NCI-H2081 (cell line): ENCODE data around the gene SLC45A1.
A peak's percentile ranks its signal among the peaks of the same experiment; 100 is the strongest.
"Not testable (repeated sequence)": the region's sequence is repeated elsewhere in the genome, so short reads cannot be mapped to it uniquely, and the experiment has no call there.

ENCODE experiments used
- DNase-seq, 2 experiments: peaks; one replicate each; lab custom pipeline; 2025; lab: John Stamatoyannopoulos, UW

Gene SLC45A1

DNA sequence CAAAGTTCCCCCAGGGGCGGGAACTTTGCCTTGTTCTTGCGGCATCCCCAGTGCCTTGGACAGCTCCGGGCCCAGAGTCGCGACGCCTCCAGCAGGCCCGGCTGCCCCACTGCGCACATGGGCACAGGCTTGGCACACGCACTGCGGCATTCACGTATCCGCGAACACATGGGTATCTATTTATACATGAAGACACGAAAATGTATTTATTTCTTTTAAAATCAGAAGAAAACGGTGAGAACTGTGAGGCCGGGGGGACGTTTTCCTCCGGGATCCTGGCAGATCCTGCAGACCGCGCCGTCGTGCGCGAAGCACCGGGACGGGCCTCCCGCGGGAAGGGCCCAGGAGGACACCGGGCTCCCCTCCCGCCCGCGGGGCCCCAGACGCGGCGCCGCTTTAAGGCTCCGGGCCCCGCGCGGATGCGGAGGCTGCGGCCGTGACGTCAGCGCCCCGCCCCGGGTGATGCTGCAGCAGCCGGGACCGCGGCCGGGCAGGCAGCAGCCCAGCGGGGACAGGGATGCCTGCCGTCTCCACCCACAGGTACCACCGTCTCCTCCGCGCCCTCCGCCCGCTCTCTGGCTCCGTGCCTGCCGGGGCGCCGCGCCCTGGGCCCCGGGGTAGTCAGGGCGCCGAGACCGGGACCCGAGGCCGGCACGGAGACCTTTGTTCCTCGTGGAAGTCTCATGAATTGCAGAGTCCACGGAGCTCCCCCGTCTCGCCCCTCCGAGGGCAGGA, at the start of gene SLC45A1:
Gene SLC45A1, plus strand, starts transcription at position 468 of the 735 bp plus-strand sequence. CDS start 6,216 bp downstream, outside the sequence.
- peak; percentile 70 to 80 for DNase-seq

DNA sequence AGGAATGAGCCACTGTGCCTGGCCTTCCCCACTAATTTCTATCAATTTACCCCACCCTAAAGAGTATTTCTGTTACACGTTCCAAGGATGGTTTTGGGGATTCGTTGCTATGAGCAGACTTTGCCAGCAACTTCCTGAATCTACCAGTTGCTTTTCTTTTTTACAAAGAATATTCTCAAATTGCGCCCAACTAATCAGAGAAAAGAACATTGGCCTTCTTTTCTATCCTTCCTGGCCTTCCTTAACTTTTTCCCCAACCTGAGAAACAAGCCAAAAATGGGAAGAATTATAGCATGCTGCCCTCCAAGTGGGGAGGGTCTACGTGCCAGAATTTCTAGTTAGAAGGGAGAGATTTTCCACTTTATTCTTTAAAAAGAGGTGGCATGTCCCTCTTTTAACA, 44.9 kb upstream of the SLC45A1 start:
- DNase-seq: no peak

DNA sequence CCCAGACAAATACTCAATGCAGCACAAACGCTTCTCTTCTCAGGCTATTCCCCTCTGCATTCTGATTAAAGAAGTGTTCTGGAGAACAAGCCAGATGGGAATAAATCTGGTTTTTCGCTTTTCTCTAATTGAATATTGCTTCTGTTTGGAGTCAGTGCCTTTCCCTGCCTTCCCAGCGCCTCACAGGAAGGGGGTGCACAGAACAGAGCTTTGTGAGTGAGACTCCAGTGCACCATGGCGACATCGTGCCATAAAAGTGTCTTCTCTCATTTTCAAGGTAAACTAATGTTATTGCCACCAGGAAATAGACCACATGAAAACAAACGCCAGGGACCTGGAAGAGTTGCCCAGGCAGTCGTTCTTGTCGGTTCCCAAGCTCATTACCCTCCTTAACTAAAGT, 43.6 kb upstream of the SLC45A1 start:
- peak; percentile 1 to 18 for DNase-seq

DNA sequence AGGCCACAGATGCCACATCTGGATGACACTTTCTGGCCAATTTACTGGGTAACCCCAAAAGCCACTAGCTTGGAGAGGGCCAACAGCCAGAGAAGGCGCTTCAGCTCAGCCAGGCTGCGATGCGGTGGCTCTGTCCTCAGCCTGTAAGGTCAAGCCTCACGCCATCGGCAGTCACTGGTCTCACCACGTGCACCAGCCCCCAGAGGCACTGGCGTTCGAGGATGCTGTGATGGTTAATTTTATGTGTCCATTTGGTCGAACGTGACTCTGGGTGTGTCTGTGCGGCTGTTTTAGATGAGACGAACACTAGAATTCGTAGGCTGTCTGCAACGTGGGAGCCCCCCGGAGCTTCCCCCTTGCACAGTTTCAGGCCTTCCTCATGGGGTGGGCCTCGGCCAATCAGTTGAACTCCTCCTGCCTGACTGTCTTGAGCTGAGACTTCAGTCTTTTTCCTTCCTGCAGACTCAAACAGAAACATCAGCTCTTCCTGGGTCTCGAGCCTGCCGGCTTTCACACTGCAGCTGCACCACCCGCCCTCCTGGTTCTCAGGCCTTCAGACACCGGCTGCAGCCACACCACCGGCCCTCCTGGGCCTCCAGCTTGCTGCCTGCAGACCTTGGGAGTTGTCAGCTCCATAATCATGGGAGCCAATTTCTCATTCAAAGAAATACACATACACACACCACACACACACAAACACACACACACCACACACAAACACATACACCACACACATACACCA, 41.6 kb upstream of the SLC45A1 start:
- no peak for DNase-seq

DNA sequence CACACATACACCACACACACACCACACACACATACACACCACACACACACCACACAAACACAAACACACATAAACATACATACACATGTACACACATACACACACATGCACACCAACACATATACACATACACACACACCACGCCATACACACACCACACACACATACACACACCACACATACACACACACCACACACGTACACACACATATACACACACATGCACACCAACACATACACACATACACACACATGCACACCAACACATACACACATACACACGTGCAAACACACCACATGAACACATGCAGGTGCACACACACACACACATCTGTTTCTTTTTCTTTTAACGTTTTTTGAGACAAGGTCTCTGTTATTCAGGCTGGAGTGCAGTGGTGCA, 41.0 kb upstream of the SLC45A1 start:
- DNase-seq: no peak

DNA sequence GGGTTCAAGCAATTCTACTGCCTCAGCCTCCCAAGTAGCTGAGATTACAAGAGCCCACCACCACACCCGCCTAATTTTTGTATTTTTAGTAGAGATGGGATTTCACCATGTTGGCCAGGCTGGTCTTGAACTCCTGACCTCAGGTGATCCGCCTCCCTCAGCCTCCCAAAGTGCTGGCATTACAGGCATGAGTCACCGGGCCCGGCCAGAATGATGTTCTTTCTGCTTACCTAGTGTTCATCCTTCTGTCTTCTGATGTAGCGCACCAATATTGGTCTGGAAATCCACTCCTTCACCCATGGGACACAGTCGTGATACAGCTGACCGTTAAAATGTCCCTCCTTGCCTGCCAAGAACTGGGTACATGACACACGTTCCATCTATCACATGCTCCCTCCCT, 39.2 kb upstream of the SLC45A1 start:
- DNase-seq: not testable (repeated sequence)

DNA sequence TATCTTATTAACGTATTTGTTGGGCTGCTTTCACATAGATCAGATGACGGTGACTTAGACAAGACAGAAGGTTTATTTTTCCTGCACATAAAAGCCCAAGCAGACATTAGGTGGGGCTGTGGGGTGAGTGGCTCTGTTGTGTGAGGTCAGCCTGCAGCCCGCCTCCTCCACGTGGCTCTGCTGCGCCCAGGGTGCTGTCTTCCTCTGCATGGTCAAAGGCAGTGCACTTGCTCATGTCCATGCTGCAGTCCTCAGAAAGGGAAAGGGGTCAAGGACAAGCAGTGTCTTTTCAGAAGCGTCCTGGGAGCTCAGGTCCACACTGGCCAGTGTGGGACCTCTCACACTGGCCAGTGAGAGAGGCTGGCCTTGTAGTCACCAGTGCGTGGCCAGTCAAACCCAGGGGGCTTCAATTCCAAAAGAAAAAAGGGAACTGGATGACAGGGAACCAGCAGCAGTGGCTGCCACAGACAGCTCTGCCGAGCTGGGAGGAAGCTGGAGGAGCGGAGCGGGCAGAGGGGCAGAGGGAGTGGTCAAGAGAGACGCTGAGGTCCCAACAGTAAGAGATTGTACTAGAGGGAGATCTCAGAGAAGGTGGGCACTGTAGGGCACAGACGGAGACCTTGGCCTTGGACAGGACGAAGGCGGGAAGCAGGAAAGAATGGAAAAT, 35.9 kb upstream of the SLC45A1 start:
- no peak for DNase-seq

DNA sequence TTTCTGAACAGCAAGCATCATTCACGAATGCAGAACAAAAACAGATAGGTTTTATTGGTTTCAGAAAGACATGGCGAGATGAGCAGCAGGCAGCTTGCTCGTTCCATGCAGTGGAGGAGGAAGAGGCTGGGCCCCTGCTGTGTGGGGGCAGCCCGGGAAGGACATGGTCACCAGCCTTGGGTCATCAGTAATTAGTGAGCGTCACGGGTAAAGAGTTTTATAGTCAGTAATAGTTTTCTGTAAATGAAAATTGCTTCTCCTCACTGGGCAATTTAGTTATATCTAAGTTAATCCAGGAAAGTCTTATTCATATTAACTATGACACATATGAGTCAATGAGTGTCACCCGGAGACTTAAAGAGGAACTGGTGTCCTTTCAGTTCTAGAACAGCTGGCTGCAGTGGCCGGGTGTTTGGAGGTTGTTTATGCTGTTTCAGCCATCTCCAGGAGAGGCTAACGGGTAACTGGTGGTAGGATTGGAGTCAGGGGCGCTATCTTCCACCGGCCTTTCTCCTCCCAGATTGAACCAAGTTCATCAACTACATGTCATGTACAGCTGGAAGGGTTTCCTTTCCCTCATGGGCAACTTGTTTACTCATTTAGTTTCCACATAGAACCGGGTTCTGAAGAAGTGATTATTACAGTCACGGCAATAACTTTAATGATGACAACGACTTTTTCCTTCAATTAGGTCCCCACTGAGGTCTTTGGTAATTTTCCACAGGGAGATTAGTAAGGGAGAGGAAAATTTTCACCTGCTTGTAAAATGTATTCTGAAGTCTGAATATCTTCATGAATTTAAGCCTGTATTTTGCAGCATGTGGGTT, 34.6 kb upstream of the SLC45A1 start:
- no peak for DNase-seq

DNA sequence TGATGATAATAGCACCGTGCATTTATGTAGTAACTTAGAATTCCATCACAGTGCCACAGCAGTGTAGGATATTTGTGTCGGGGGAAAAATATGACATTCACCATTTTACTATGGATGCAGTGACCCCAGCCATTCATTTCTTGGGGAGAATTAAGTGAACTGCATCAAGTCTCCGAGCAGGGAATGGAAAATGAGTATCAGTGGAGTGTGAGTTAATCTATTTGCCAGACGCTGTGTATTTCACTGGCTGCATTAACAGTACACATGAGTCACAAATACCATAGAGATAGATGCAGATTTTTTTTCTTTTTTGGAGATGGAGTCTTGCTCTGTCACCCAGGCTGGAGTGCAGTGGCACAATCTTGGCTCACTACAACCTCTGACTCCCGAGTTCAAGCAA, 33.8 kb upstream of the SLC45A1 start:
- no peak for DNase-seq

DNA sequence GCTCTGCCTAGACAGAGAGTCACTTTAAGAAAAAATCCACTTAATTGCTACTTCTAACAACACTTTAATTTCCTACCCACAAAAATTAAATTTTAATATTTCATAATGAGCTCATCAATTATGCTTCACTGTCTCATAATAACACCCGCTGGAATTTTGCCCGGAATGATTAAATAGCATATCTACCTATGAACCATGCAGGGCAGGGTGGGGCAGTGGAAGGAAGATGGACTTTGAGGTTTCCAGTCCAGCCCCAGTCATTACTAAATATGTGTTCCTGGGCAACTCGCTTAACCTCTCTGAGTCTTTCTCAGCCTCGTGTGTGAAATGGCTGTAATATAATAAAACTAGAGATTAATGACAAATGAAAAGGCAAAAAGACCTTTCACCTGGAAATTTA, 32.8 kb upstream of the SLC45A1 start:
- DNase-seq: no peak

DNA sequence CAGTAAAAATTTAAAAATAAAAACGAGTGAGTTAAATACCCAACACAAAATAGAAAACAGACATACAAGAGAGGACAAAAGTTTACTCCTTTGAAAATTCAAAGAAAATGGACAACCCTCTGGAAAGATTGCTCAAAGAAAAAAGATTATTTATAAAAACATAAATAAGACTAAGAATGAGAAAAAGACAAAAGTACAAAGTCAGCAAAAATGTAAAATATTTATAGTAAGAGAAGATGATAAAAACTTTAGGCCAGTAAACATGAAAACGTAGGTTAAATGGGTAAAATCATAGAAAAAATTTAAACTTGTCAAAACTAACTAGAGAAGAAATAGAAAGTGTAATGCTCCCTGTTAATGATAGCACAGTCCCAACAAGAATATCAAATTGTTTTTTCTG, 31.9 kb upstream of the SLC45A1 start:
- no peak for DNase-seq

DNA sequence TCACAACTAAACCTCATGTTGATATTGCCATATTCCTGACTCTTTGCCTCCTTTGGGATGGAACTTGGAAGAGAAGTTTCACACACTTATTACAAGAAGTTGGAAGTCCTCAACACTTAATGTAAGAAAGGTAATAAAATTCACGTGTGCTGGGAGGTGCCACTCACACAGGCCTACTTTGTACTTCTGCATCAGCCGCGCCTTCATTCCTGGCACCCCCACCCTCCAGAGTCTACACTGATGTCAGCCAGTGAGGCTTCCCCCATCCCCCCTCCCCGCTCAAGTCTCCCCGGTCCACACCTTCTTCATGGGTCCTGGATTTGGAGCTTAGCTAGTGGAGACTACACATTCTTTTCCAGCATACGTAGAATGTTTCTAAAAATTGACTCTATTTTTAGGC, 24.8 kb upstream of the SLC45A1 start:
- no peak for DNase-seq

DNA sequence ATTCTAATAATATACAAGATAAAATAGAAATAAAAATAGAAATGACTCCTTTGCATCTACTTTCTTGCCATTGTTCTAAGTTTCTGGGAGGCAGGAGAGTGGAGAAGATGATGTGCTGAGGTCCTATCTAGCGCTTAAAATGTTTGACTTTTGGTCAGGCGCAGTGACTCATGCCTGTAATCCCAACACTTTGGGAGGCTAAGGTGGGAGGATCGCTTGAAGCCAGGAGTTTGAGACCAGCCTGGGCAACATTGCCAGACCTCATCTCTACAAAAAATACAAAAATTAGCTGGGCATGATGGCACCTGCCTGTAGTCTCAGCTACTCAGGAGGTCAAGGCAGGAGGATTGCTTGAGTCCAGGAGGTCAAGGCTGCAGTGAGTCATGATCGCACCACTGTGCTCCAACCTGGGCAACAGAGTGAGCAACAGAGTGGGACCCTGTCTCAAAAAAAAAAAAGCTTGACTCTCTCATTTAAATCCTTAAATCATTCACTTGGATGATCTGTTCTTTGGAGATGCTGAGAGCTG, 24.2 kb upstream of the SLC45A1 start:
- DNase-seq: no peak

DNA sequence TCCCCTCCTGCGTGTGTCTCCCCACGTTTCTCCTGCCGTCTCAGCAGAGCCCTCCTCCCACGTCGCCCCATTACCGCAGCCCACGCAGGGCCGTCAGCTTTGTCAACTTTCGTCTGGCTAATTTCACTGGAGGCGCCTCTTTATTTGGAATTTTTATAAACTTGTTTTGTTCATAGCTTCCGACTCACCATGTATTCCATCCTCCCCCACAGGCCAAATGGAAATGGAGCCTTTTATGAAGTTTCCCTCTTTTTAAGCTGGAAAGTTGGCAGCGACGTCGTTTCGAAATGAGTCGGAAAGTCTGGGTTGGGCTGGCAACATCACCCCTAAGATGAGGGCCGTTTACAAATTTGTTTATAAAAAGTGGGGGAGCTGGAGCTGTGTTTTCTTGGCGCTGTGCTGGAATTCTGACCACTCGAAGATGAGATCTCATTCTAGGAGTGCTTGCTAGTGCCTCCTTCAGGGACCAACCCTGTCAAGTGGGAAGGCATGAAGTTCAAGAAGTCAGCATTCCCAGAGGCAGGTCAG, 23.7 kb upstream of the SLC45A1 start:
- DNase-seq: no peak

DNA sequence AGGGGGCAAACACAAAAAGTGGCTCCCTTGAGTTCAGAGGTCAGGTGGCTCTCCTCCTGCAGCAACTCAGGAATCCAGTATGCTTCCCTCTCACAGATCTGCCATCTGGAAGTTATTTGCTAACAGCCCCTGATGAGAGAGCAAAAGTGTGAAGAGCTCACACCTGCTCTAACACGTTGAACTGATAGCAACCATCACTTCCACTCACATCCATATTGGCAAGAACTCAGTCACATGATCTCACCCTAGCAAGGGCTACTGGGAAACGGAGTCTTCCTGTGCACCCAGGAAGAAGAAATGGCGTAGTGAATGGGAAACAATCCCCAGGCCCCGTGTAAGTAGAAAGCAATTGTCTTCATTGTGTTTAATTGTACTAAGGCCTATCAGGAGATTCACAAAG, 20.7 kb upstream of the SLC45A1 start:
- DNase-seq: no peak

DNA sequence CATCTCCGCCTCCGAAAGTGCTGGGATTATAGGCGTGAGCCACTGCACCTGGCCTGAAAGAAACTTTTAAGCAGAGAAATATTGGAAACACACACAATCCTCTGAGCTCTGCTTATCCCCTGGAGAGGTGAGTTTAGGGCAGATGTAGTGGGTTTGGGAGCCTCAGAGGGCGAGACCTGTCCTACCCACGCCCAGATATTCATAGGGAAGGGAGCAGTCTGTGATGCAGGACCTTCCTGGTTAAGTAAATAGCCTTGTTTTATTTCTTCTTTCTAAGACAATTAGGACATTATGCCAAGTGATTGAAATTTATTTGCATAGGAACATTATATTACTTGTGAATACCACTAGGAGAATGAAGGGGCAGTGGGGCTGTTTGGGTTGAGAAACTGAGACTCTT, 18.0 kb upstream of the SLC45A1 start:
- DNase-seq: no peak

DNA sequence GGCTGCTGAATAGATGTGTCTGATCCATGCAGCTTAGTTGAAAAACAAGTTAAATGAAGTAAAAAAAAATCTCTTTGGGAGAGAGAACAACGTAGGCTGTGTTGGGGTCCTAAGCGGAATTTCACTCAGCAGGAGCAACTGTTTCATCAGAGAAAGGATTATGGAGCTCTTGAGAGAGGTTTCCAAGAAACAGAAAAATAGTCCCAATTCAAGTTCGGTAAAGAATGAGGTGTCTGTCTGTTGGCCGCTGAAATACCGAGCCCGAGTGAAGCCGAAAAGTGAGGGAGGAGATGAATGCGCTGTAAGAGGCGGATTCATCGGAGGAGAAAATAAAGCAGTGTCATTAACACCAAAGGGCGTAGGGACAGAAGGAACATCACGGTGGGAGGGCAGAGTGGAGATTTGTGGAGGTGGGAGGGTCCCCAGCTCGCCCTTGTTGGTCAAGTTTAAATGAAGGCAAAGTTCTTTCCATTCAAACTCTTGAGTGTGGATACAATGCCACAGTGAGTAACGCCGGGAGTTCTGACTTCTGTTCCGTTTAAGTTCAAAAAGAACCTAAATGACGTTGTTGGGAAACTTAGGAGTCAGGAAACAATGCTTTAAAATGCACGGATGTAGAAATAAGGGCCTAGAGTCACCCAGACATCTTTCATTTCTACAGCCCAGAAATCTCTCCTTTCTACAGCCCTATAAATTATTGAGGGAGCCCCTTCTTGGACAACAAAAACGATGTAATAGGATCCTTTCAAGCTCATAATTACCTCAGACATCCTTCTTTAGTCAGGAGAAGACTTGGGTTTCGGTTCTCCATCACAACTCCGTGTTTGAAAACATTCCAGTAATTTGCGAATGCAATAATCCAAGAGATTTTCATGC, 15.6 kb upstream of the SLC45A1 start:
- no peak for DNase-seq

DNA sequence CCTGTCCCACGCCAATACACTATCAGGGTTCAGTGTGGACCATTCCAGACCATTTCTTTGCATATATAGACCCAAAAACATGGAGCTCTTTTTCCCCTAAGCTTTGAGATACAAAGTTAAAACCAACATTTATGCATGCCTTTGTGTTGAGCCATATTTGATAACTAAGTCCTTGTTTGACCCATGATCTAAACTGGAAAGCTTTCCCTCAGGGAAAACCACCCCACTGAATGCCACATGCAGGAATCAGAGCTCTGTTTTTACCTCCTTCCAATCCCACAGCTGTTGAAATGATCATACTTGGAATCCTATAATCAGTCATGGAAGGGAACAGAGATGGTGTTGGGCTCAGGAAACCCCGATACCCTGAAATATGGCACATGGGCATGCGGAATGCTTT, 14.8 kb upstream of the SLC45A1 start:
- DNase-seq: no peak

DNA sequence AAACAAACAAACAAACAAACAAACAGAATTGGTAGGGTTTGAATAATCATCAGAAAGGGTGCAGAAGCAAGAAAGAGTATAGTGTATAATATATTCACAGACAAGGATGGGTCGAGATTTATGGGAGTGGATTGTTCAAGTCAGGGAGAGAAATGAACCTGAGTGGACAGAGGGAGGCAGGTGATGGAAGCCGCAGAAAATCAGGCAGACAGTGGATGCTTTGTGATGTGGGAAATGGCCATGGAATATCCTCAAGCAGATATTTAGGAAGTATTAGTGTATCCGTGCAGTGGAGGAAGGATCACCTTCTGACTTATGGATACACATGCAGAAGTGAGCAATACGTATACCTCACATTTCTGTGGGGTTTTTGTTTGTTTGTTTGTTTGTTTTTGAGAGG, 14.0 kb upstream of the SLC45A1 start:
- DNase-seq: no peak

DNA sequence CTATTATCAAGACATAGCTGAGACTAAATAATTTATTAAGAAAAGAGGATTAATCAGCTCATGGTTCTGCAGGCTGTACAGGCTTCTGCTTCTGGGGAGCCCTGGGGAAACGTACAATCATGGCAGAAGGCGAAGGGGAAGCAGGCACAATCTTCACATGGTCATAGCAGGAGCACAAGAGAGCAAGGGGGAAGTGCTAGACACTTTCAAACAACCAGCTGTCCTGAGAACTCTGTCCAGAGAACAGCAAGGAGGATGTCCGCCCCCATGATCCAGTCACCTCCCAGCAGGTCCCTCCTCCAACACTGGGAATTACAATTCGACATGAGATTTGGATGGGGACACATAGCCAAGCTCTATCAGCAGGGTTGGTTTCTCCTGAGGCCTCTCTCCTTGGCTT, 10.3 kb upstream of the SLC45A1 start:
- no peak for DNase-seq
